CD4-positive, alpha-beta T cell treated with Interleukin-10 for 1 hour (primary cell): ENCODE data around the gene HARS1.
A peak's percentile ranks its signal among the peaks of the same experiment; 100 is the strongest.
"Not testable (repeated sequence)": the region's sequence is repeated elsewhere in the genome, so short reads cannot be mapped to it uniquely, and the experiment has no call there.

Experiments used
- DNase-seq: peaks from one replicate; pipeline ENCODE4 v3.0.0-alpha.2; 2020

Gene HARS1

GRCh38 chr5:140632366-140633020 lies 58.7 kb downstream of the HARS1 start:
- DNase-seq: peak; percentile 58

DNA sequence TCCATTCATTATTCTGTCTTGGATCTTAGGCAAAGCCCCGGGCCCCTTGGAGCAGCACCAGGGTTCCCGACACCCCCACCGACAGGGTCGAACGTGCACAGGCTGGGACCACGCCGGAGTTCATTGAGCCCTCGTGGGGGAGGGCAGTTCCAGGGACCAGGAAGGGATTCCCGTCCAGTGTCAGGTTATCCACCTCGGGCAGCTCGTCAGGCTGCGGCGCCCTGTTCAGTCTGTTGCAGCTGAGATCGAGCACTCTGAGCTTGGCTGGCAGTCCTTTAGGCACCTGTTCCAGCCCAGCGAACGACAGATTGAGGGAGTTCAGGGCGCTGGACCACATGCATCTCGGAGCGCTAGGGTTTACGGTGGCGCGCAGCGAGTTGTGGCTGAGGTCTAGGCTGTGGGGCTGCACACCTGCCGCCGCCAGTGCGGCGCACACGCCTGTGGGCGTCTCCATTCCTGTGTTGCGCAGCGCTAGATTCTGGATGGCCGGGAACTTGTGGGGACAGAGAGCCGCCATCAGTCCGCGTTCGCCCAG lies 59.3 kb downstream of the HARS1 start:
- DNase-seq: peak; percentile 35

- DNase-seq: no peak
These were observed 60.1 kb downstream of the HARS1 start for GRCh38 chr5:140631036-140631417.

GRCh38 chr5:140630292-140631035 lies 60.7 kb downstream of the HARS1 start:
- DNase-seq: no peak

DNA sequence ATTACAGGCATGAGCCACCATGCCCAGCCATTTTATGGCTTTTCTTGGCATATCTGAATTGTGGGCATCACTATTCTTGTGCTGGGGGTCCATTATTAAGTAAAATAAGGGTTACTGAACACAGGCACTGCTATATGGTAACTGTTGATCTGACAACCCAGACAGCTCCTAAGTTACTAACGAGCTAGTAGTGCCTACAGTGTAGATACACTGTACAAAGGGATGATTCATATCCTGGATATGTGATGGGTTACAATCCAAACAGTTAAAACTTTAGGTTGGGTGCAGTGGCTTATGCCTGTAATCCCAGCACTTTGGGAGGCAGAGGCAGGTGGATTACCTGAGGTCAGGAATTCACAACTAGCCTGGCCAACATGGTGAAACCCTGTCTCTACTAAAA lies 62.5 kb downstream of the HARS1 start:
- no peak for DNase-seq

DNA sequence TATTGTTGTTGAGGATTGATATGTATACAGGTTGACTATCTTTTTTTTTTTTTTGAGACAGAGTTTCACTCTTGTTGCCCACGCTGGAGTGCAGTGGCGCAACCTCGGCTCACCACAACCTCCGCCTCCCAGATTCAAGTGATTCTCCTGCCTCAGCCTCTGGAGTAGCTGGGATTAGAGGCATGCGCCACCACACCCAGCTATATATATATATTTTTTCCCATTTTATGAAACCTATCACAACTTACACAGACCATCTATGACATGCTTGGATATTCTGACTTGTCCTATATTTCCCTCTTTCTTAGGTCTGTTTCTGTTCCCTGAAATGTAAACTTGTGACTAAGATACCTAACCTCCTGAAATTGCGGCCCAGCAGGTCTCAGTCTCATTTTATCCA lies 63.2 kb downstream of the HARS1 start:
- DNase-seq: no peak

GRCh38 chr5:140624886-140625285 lies 66.3 kb downstream of the HARS1 start:
- DNase-seq: not testable (repeated sequence)
